Esophagus squamous epithelium (tissue), 4 donors: ENCODE measurements around the gene KCNAB1.

Experiments
- CTCF ChIP-seq, 6 experiments: fragments of 450-650 bp in 4 of 6; fragments of 200-600 bp in 2 of 6; sonication (generic) in 2 of 6; IDR thresholded peaks; one replicate each; pipeline ENCODE4 v1.5.1; 2016 to 2019; ENCODE audit warnings: antibody characterized with exemption in 6 of 6, mild to moderate bottlenecking in 4 of 6, moderate library complexity in 4 of 6
- POLR2A ChIP-seq, 4 donors: fragments of 450-650 bp; IDR thresholded peaks; one replicate each; pipeline ENCODE4 v1.6.1; 2017; ENCODE audit warnings: antibody characterized with exemption in 4 of 4, mild to moderate bottlenecking in 4 of 4, moderate library complexity in 3 of 4

GRCh38 chr3:156298014-156298413, 177.6 kb downstream of the KCNAB1 start:
- TF ChIP-seq POLR2A (IDR thresholded peaks at IDR 0.05) (no peak), CTCF (IDR thresholded peaks at IDR 0.05) (no peak)
